Right kidney (tissue), 9 donors: ENCODE data around the gene SLC3A2.
"Not testable (repeated sequence)": the region's sequence is repeated elsewhere in the genome, so short reads cannot be mapped to it uniquely, and the experiment has no call there.

ENCODE experiments used
- DNase-seq: peaks from one replicate; pipeline ENCODE4 v3.0.0-alpha.2; 2016
- long read RNA-seq, 8 donors: transcript quantifications; one replicate each; lab custom pipeline, GENCODE V29; 2026

The SLC3A2 gene
- long read RNA-seq, donor 1, transcript SLC3A2-208 (8 exons, 1,486 nt), result minor isoform, 11 of 75 reads
- long read RNA-seq, donor 1, transcript SLC3A2-201 (9 exons, 1,904 nt), result major isoform, 54 of 75 reads
- long read RNA-seq, donor 1, partial matches to known transcripts, result 6 of 75 reads
- long read RNA-seq, donor 1, other reads (novel, unspliced or antisense), result 0 of 75 reads
- long read RNA-seq, donor 2, transcript SLC3A2-201 (9 exons, 1,904 nt), result major isoform, 18 of 35 reads
- long read RNA-seq, donor 2, partial matches to known transcripts, result 11 of 35 reads
- long read RNA-seq, donor 2, other reads (novel, unspliced or antisense), result 0 of 35 reads
- long read RNA-seq, donor 3, transcript SLC3A2-201 (9 exons, 1,904 nt), result major isoform, 19 of 22 reads
- long read RNA-seq, donor 3, partial matches to known transcripts, result 0 of 22 reads
- long read RNA-seq, donor 3, other reads (novel, unspliced or antisense), result 0 of 22 reads
- long read RNA-seq, donor 4, transcript SLC3A2-201 (9 exons, 1,904 nt), result major isoform, 14 of 60 reads
- long read RNA-seq, donor 4, partial matches to known transcripts, result 37 of 60 reads
- long read RNA-seq, donor 4, other reads (novel, unspliced or antisense), result 0 of 60 reads
- long read RNA-seq, donor 5, transcript SLC3A2-201 (9 exons, 1,904 nt), result major isoform, 27 of 55 reads
- long read RNA-seq, donor 5, partial matches to known transcripts, result 19 of 55 reads
- long read RNA-seq, donor 5, other reads (novel, unspliced or antisense), result 0 of 55 reads
- long read RNA-seq, donor 6, transcript SLC3A2-201 (9 exons, 1,904 nt), result major isoform, 28 of 35 reads
- long read RNA-seq, donor 6, partial matches to known transcripts, result 0 of 35 reads
- long read RNA-seq, donor 6, other reads (novel, unspliced or antisense), result 0 of 35 reads
- long read RNA-seq, donor 7, transcript SLC3A2-208 (8 exons, 1,486 nt), result minor isoform, 9 of 45 reads
- long read RNA-seq, donor 7, transcript SLC3A2-201 (9 exons, 1,904 nt), result major isoform, 29 of 45 reads
- long read RNA-seq, donor 7, partial matches to known transcripts, result 7 of 45 reads
- long read RNA-seq, donor 7, other reads (novel, unspliced or antisense), result 0 of 45 reads
- long read RNA-seq, donor 8, transcript SLC3A2-201 (9 exons, 1,904 nt), result major isoform, 26 of 32 reads
- long read RNA-seq, donor 8, partial matches to known transcripts, result 0 of 32 reads
- long read RNA-seq, donor 8, other reads (novel, unspliced or antisense), result 0 of 32 reads

GRCh38 chr11:62880803-62881578 is at the start of gene SLC3A2:
SLC3A2 (plus strand) TSS chr11:62880896; CDS start chr11:62881024, 128 bp downstream.
- peak; percentile 99 for DNase-seq

GRCh38 chr11:62830904-62831519 is 49.7 kb upstream of the SLC3A2 start:
- DNase-seq, result no peak

GRCh38 chr11:62831520-62832335 is 49.0 kb upstream of the SLC3A2 start, which contains the start of gene STX5:
STX5 (minus strand) TSS chr11:62832051; CDS start chr11:62831243, 808 bp downstream.
- peak; percentile 98 for DNase-seq

GRCh38 chr11:62832336-62833234 is 48.1 kb upstream of the SLC3A2 start, which contains the start of gene TEX54:
TEX54 (minus strand) TSS chr11:62832841.
- peak; percentile 93 for DNase-seq

- DNase-seq, result no peak
These were observed 45.4 kb upstream of the SLC3A2 start for GRCh38 chr11:62835336-62835735.

- DNase-seq, result peak; percentile 85
These were observed 41.4 kb upstream of the SLC3A2 start, which contains the start of gene WDR74 for GRCh38 chr11:62839050-62839945. WDR74 (minus strand) TSS chr11:62839590; CDS start chr11:62839570, 20 bp downstream.

GRCh38 chr11:62840721-62841360 is 39.9 kb upstream of the SLC3A2 start:
- DNase-seq, result not testable (repeated sequence)

- DNase-seq, result peak; percentile 98
These were observed 39.1 kb upstream of the SLC3A2 start for GRCh38 chr11:62841361-62842170.

- DNase-seq, result peak; percentile 93
These were observed 38.4 kb upstream of the SLC3A2 start for GRCh38 chr11:62842171-62842741.

- DNase-seq, result not testable (repeated sequence)
These were observed 37.8 kb upstream of the SLC3A2 start for GRCh38 chr11:62842891-62843290.

- no peak for DNase-seq
These were observed 37.2 kb upstream of the SLC3A2 start for GRCh38 chr11:62843466-62843865.

GRCh38 chr11:62844154-62844553 is 36.5 kb upstream of the SLC3A2 start:
- no peak for DNase-seq

GRCh38 chr11:62846177-62846576 is 34.5 kb upstream of the SLC3A2 start:
- no peak for DNase-seq

- DNase-seq, result no peak
These were observed 32.9 kb upstream of the SLC3A2 start for GRCh38 chr11:62847767-62848314.
